Measurements from ENCODE around the gene SPATS2L. TPM values are rescaled to one million over a fixed set of nuclear protein-coding genes. Genes with fewer than 3 reads are reported as not detected.

SPATS2L gene
- total RNA-seq, 1 donor from 2014 or later, result 29.1 TPM

GRCh38 chr2:200471928-200472645 is 165.6 kb downstream of the SPATS2L start:
- Histone ChIP-seq H3K4me2 (no peak overlapping the region), H3K4me1 (peaks cover 21% of the 10 kb centered on the region), H4K20me1 (ENCODE audit: low read depth) (no peaks in the 10 kb centered on the region), H3K36me3 (no peaks in the 10 kb centered on the region), H3K9ac (no peak overlapping the region), H3K79me2 (ENCODE audit: low read depth) (no peaks in the 10 kb centered on the region), H3F3A (ENCODE audit: low read depth) (peaks cover 15% of the 10 kb centered on the region), H2AFZ (replicated peaks) (no peak overlapping the region), H3K9me3 (ENCODE audit: low read depth) (no peaks in the 10 kb centered on the region), H3K27me3 (no peaks in the 10 kb centered on the region), H3K27ac (no peak overlapping the region), H3K4me3 (no peak overlapping the region)
- Mint-ChIP-seq H3K4me3 (no peak overlapping the region), H3K9me3 (no peaks in the 10 kb centered on the region), H3K27me3 (ENCODE audit: insufficient read depth, low read depth) (peaks cover under 1% of the 10 kb centered on the region), H3K27ac (no peak overlapping the region), H3K36me3 (peaks cover 31% of the 10 kb centered on the region), H3K4me1 (peaks cover 18% of the 10 kb centered on the region)
- TF ChIP-seq EZH2phosphoT487 (IDR thresholded peaks at IDR 0.05) (no peak), CTCF (IDR thresholded peaks at IDR 0.05) (no peak), EZH2 (IDR thresholded peaks at IDR 0.05) (no peak)
- no peak for DNase-seq (ENCODE audit: low spot score)

GRCh38 chr2:200472853-200473464 is 166.5 kb downstream of the SPATS2L start:
- H3K9me3 Mint-ChIP-seq, result no peaks in the 10 kb centered on the region
- H3K79me2 ChIP-seq (ENCODE audit: low read depth), result no peaks in the 10 kb centered on the region
- H3K4me1 ChIP-seq, result peaks cover 21% of the 10 kb centered on the region
- no peaks in the 10 kb centered on the region for H4K20me1 ChIP-seq (ENCODE audit: low read depth)
- H3F3A ChIP-seq (ENCODE audit: low read depth), result peaks cover 15% of the 10 kb centered on the region
- H3K36me3 ChIP-seq, result no peaks in the 10 kb centered on the region
- H3K27me3 Mint-ChIP-seq (ENCODE audit: insufficient read depth, low read depth), result peaks cover 2% of the 10 kb centered on the region
- H3K27ac Mint-ChIP-seq, result no peak overlapping the region
- TF ChIP-seq EZH2phosphoT487 (IDR thresholded peaks at IDR 0.05) (no peak), CTCF (IDR thresholded peaks at IDR 0.05) (no peak), EZH2 (IDR thresholded peaks at IDR 0.05) (no peak)
- H3K4me3 Mint-ChIP-seq, result no peak overlapping the region
- peaks cover 22% of the 10 kb centered on the region for H3K4me1 Mint-ChIP-seq
- H3K27me3 ChIP-seq, result no peaks in the 10 kb centered on the region
- H3K36me3 Mint-ChIP-seq, result peaks cover 32% of the 10 kb centered on the region
- H3K4me3 ChIP-seq, result no peak overlapping the region
- DNase-seq (ENCODE audit: low spot score), result no peak
- no peak overlapping the region for H3K9ac ChIP-seq
- no peak overlapping the region for H3K27ac ChIP-seq
- H2AFZ ChIP-seq (replicated peaks), result no peak overlapping the region
- H3K4me2 ChIP-seq, result no peak overlapping the region
- no peaks in the 10 kb centered on the region for H3K9me3 ChIP-seq (ENCODE audit: low read depth)

- Histone ChIP-seq H2AFZ (replicated peaks) (no peak overlapping the region), H3K27ac (no peak overlapping the region), H3K4me1 (peaks cover 10% of the 10 kb centered on the region), H3K27me3 (no peaks in the 10 kb centered on the region), H3K9me3 (ENCODE audit: low read depth) (no peaks in the 10 kb centered on the region), H3K79me2 (ENCODE audit: low read depth) (no peaks in the 10 kb centered on the region), H3K4me2 (no peak overlapping the region), H3K9ac (no peak overlapping the region), H3F3A (ENCODE audit: low read depth) (peaks cover under 1% of the 10 kb centered on the region), H3K36me3 (no peaks in the 10 kb centered on the region), H3K4me3 (no peak overlapping the region), H4K20me1 (ENCODE audit: low read depth) (no peaks in the 10 kb centered on the region)
- Mint-ChIP-seq H3K4me1 (peaks cover 21% of the 10 kb centered on the region), H3K4me3 (no peak overlapping the region), H3K27ac (no peak overlapping the region), H3K9me3 (no peaks in the 10 kb centered on the region), H3K36me3 (peaks cover 28% of the 10 kb centered on the region), H3K27me3 (ENCODE audit: insufficient read depth, low read depth) (peaks cover 2% of the 10 kb centered on the region)
- TF ChIP-seq EZH2 (IDR thresholded peaks at IDR 0.05), result no peak
- no peak for TF ChIP-seq CTCF (IDR thresholded peaks at IDR 0.05)
- no peak for TF ChIP-seq EZH2phosphoT487 (IDR thresholded peaks at IDR 0.05)
- DNase-seq (ENCODE audit: low spot score), result no peak
Observed at GRCh38 chr2:200475795-200476194, 169.3 kb downstream of the SPATS2L start.
